ENCODE results near the gene HPD. TPM values are rescaled to one million over a fixed set of nuclear protein-coding genes. Genes with fewer than 3 reads are reported as not detected.
A peak's percentile ranks its signal among the peaks of the same experiment; 100 is the strongest.

HPD gene
- total RNA-seq, 1 donor from 2014 or later: not detected

- ATAC-seq (ENCODE audit: low read depth) (peak; percentile 61), DNase-seq (peak; percentile 87)
- Mint-ChIP-seq H3K27ac (peak overlapping the region; percentile 99), H3K4me1 (peaks cover 81% of the 10 kb centered on the region), H3K27me3 (no peaks in the 10 kb centered on the region), H3K4me3 (peak overlapping the region; percentile 92), H3K9me3 (no peaks in the 10 kb centered on the region), H3K36me3 (ENCODE audit: low read depth) (peaks cover 53% of the 10 kb centered on the region)
- intact Hi-C loops (cut with micrococcal nuclease): loop anchor here (1.0 to 5.0 kb wide), 3 partner anchors 8 to 254 kb away; no protein-coding TSS in a partner anchor
- ChIA-PET POLR2A (interaction anchor here (0.6 to 33.0 kb wide), 13 partner anchors 2 to 702 kb away, joined by 3 to 1155 read pairs (median 3); partner anchors contain the start of genes PSMD9, RHOF and SETD1B), CTCF (interaction anchor here (1.0 to 11.1 kb wide), 4 partner anchors 8 to 238 kb away, joined by 3 to 635 read pairs (median 196); partner anchors contain the start of gene SETD1B)
- TF ChIP-seq, protein P1, sequence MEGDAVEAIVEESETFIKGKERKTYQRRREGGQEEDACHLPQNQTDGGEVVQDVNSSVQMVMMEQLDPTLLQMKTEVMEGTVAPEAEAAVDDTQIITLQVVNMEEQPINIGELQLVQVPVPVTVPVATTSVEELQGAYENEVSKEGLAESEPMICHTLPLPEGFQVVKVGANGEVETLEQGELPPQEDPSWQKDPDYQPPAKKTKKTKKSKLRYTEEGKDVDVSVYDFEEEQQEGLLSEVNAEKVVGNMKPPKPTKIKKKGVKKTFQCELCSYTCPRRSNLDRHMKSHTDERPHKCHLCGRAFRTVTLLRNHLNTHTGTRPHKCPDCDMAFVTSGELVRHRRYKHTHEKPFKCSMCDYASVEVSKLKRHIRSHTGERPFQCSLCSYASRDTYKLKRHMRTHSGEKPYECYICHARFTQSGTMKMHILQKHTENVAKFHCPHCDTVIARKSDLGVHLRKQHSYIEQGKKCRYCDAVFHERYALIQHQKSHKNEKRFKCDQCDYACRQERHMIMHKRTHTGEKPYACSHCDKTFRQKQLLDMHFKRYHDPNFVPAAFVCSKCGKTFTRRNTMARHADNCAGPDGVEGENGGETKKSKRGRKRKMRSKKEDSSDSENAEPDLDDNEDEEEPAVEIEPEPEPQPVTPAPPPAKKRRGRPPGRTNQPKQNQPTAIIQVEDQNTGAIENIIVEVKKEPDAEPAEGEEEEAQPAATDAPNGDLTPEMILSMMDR (IDR thresholded peaks at IDR 0.05): no peak
Observed at GRCh38 chr12:121789800-121790728, 68.6 kb downstream of the HPD start.

Other genes starting within 250 kb of the HPD start
- gene ORAI1, start 232.3 kb downstream of the HPD start, total RNA-seq: 85.8 and 86.3 TPM in 2 replicates
- gene MORN3, start 189.2 kb downstream of the HPD start, total RNA-seq: 0.20 and 0.42 TPM in 2 replicates
- 7.3 and 8.3 TPM in 2 replicates for gene TMEM120B, start 146.1 kb downstream of the HPD start, total RNA-seq
- 133 and 142 TPM in 2 replicates for gene RHOF, start 65.2 kb downstream of the HPD start, total RNA-seq
- 36.0 and 40.3 TPM in 2 replicates for gene SETD1B, start 54.9 kb downstream of the HPD start, total RNA-seq
- 35.9 and 40.2 TPM in 2 replicates for gene PSMD9, start 29.9 kb upstream of the HPD start, total RNA-seq
- 0.91 and 1.2 TPM in 2 replicates for gene CFAP251, start 59.7 kb upstream of the HPD start, total RNA-seq
- 38.6 and 41.4 TPM in 2 replicates for gene BCL7A, start 163.0 kb upstream of the HPD start, total RNA-seq
- gene MLXIP, start 219.9 kb upstream of the HPD start, total RNA-seq: 26.7 and 33.7 TPM in 2 replicates